Coronary artery (tissue), 2 donors: ENCODE data around the gene POLE2.
A peak's percentile ranks its signal among the peaks of the same experiment; 100 is the strongest.

ENCODE experiments used
- DNase-seq: peaks from one replicate; pipeline ENCODE4 v3.0.0-alpha.2; 2017; ENCODE audit warnings: low spot score
- H3K27ac ChIP-seq, 2 donors: fragments of 200-600 bp; sonication (generic); one replicate each; pipeline ENCODE4 v1.5.1; 2016 to 2019
- H3K4me3 ChIP-seq: fragments of 200-600 bp; sonication (generic); 2 replicates; pipeline ENCODE4 v1.5.1; 2016; ENCODE audit warnings: mild to moderate bottlenecking, moderate library complexity
- TF ChIP-seq, protein P1 (sequence below): fragments of 200-600 bp; sonication (generic); IDR thresholded peaks from one replicate; pipeline ENCODE4 v1.5.1; 2019; ENCODE audit warnings: antibody characterized with exemption

Gene POLE2

GRCh38 chr14:49634547-49635334 lies 53.3 kb downstream of the POLE2 start, which contains the start of gene DNAAF2:
TSS of gene DNAAF2 (minus strand) at chr14:49635244. CDS start at chr14:49635149, 95 bp downstream.
- H3K4me3 ChIP-seq = peak within 1 kb of the TSS; percentile 83
- peak within 1 kb of the TSS; percentile 94 to 100 for H3K27ac ChIP-seq
- peak; percentile 80 for DNase-seq
- TF ChIP-seq, protein P1, sequence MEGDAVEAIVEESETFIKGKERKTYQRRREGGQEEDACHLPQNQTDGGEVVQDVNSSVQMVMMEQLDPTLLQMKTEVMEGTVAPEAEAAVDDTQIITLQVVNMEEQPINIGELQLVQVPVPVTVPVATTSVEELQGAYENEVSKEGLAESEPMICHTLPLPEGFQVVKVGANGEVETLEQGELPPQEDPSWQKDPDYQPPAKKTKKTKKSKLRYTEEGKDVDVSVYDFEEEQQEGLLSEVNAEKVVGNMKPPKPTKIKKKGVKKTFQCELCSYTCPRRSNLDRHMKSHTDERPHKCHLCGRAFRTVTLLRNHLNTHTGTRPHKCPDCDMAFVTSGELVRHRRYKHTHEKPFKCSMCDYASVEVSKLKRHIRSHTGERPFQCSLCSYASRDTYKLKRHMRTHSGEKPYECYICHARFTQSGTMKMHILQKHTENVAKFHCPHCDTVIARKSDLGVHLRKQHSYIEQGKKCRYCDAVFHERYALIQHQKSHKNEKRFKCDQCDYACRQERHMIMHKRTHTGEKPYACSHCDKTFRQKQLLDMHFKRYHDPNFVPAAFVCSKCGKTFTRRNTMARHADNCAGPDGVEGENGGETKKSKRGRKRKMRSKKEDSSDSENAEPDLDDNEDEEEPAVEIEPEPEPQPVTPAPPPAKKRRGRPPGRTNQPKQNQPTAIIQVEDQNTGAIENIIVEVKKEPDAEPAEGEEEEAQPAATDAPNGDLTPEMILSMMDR = no peak

DNA sequence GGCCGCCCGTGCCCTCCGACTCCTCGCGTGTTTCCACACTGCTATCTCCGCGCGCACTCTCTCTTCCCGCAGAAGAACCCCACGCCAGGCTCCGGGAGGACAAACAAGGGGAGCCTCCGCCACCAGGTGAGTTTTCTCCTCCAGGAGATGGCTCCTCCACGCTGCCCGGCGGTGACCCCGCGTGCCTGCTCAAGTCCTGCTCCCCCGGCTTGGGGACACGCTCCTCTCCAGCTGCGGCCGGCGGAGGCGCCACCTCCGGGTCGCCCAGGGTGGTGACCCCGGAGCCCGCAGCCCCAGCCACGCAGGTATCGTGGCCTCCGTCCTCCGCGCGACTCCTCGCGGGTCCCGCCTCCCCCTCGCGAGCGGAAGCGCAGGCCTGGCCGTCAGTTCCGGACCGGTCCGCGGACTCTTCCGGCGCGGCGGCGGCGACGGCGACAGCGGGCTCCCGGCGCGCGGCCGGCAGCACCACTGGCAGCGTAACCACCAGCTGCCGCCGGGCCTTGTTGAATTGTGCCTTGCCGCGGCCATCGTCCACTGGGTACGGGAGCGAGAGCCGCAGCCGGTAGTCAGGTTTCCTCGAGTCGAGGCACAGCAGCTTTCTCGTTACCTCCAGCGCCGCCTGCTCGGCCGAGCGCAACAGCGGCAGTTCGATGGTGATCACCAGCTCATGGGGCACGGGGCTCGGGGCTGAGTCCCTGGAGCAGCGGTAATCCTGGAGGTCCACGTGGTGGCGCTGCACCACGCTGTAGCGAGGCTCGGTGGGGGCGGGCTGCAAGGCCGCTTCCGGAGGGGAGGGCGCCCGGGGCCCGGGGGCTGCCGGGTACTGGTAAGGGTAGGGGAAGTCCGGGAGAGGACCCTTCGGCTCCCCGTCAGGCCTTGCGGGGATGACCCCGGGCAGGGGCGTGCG lies 54.1 kb downstream of the POLE2 start:
- TF ChIP-seq, protein P1 = peak; percentile 64

DNA sequence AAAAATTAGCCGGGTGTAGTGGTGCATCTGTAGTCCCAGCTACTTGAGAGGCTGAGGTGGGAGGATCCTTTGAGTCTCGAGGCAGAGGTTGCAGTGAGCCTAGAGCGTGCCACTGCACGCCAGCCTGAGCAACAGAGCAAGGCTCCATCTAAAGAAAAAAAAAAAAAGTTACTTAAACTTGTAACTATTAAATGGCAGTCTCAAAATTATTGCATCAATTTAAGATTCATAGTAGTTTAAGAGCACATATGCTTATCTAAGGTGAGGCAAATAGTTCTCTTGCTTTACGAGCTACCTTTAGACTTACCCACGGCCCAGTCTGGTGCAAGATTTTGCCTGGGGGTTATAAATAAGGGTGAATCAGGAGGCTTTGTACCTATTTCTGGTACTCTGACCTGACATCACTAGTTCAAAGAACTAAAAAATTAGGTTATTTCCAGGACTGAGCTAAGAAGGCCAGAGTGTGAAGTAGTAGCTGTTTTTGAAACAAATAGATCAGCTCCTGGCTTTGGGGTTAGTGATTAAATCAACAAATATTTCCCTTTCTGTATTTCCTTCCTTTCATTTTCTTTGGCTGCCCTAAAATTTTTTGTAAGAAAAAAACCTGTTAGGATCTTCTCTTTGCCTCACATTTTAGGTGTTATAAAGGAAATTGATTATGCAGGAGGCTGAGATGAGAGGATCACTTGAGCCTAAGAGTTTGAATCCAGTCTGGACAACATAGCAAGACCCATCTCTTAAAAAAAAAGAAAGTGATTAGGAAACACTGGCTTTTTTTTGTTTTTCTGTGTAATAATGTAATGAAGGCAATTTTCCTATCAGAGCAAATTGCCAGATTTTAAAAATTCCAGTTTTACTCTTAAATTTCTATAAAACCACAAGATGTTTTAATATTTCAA lies 63.8 kb downstream of the POLE2 start:
- Histone ChIP-seq H3K4me3 (no peak overlapping the region), H3K27ac (no peak overlapping the region)
- no peak for DNase-seq

More for the DNA sequence above, 54.1 kb downstream of the POLE2 start:
- H3K4me3 ChIP-seq = peak overlapping the region; percentile 83
- peak; percentile 96 for DNase-seq
- peak overlapping the region; percentile 94 to 100 for H3K27ac ChIP-seq

DNA sequence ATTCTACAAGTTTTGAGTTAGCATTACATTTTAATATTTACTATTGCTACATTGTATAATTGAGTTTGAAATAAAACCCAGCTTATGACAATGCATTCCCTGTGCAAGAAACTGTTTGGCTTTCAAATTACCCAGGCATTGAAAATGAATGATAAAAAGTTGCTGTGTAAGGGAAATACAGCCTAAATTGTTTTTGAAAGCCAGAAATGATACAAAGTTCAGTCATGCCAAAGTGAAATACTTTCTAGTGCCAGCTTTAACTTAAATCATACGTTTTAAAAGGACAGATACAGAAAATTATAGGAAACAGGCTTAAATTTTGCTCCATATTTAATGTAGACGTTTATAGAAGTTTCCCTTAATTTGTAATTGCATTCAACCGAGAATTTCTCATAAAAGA lies 64.6 kb downstream of the POLE2 start:
- TF ChIP-seq, protein P1 = no peak
- no peak for DNase-seq
- H3K27ac ChIP-seq = no peak overlapping the region
- H3K4me3 ChIP-seq = no peak overlapping the region

More for the DNA sequence above, 63.8 kb downstream of the POLE2 start:
- TF ChIP-seq, protein P1 = no peak

DNA sequence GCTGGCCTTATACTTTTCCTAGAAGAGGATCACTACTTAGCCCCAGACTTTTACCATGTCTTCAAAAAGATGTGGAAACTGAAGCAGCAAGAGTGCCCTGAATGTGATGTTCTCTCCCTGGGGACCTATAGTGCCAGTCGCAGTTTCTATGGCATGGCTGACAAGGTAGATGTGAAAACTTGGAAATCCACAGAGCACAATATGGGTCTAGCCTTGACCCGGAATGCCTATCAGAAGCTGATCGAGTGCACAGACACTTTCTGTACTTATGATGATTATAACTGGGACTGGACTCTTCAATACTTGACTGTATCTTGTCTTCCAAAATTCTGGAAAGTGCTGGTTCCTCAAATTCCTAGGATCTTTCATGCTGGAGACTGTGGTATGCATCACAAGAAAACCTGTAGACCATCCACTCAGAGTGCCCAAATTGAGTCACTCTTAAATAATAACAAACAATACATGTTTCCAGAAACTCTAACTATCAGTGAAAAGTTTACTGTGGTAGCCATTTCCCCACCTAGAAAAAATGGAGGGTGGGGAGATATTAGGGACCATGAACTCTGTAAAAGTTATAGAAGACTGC lies 65.9 kb downstream of the POLE2 start:
- DNase-seq = no peak
- H3K27ac ChIP-seq = no peak overlapping the region
- peak overlapping the region; percentile 90 for H3K4me3 ChIP-seq
- TF ChIP-seq, protein P1 = no peak
